SH-SY5Y (cell line): Measurements from ENCODE around the gene DPYD.

Experiments
- GATA2 ChIP-seq: IDR thresholded peaks from 2 replicates; pipeline ENCODE4 v1.6.1; 2011; ENCODE audit warnings: mild to moderate bottlenecking, low read depth, low read length
- GATA3 ChIP-seq: IDR thresholded peaks from 2 replicates; pipeline ENCODE4 v1.6.1; 2011; ENCODE audit warnings: low read depth, mild to moderate bottlenecking, low read length, moderate library complexity

- TF ChIP-seq GATA2, result no peak
- no peak for TF ChIP-seq GATA3
These were observed 5.3 kb upstream of the DPYD start for GRCh38 chr1:97926017-97926708.
